Measurements from ENCODE around the gene CCDC78. TPM values are rescaled to one million over a fixed set of nuclear protein-coding genes. Genes with fewer than 3 reads are reported as not detected.

Gene CCDC78
- total RNA-seq, 1 experiment from 2014 or later = 20.2 TPM

DNA sequence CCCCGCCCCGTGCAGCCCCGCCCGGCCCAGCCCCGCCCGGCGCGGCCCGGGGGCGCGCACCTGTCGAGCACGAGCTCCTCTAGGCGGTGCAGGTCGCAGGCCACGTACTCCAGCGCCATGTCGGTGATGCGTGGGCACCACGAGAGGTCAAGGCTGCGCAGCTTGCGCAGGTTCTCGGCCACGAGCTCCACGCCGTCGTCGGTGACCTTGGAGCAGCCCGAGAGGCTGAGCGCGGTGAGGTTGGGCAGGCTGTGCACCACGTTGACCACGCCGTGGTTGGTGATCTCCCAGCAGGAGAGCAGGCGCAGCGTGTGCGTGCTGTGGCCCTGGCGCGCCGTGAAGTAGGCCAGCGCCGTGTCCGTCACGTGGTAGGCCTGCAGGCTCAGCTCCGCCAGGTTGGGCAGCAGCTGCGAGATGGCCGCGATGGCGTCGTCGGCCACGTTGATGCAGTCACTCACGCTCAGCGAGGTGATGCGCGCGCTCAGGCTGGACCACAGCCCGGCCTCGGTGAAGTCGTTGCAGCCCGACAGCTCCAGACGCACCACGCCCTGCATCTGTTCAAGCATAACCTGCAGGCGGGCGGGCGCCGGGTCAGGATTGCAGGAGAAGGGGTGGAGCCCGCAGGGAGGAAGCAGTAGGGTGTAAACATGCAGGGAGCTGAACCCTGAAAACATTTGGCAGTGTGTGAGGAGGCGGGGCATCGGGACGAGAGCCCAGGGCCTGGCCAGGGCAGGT is 30.7 kb downstream of the CCDC78 start (continued):
- TF ChIP-seq FOXP4 (CRISPR knock-in tag; IDR thresholded peaks at IDR 0.05) (peak; percentile 32; the same call in 1 of the 2 replicates), CDX4 (CRISPR knock-in tag; IDR thresholded peaks at IDR 0.05; ENCODE audit: borderline replicate concordance) (no peak), E2F4 (CRISPR knock-in tag; IDR thresholded peaks at IDR 0.05; ENCODE audit: borderline replicate concordance, low read depth) (peak; percentile 73; the same call in 1 of the 2 replicates), AFF4 (CRISPR knock-in tag; IDR thresholded peaks at IDR 0.05; ENCODE audit: borderline replicate concordance) (no peak), CREB1 (CRISPR knock-in tag; IDR thresholded peaks at IDR 0.05) (0 out of 2 replicates have a peak, but pooled peaks have one; percentile 36), GTF2I (CRISPR knock-in tag; conservative IDR thresholded peaks at IDR 0.05) (no peak), TCF7 (CRISPR knock-in tag; IDR thresholded peaks at IDR 0.05; ENCODE audit: low read depth) (peak; percentile 36; the same call in 1 of the 2 replicates), MAX (CRISPR knock-in tag; IDR thresholded peaks at IDR 0.05) (peak; percentile 95), KAT7 (CRISPR knock-in tag; IDR thresholded peaks at IDR 0.05; ENCODE audit: borderline replicate concordance) (no peak), CREM (CRISPR knock-in tag; IDR thresholded peaks at IDR 0.05) (no peak), CTCF (IDR thresholded peaks at IDR 0.05) (no peak), ZNF512 (CRISPR knock-in tag; IDR thresholded peaks at IDR 0.05; ENCODE audit: borderline replicate concordance) (no peak), OVOL2 (CRISPR knock-in tag; IDR thresholded peaks at IDR 0.05; ENCODE audit: borderline replicate concordance) (no peak), ELF4 (CRISPR knock-in tag; IDR thresholded peaks at IDR 0.05; ENCODE audit: low read depth) (no peak)
- TF ChIP-seq, protein P1, sequence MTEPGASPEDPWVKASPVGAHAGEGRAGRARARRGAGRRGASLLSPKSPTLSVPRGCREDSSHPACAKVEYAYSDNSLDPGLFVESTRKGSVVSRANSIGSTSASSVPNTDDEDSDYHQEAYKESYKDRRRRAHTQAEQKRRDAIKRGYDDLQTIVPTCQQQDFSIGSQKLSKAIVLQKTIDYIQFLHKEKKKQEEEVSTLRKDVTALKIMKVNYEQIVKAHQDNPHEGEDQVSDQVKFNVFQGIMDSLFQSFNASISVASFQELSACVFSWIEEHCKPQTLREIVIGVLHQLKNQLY (CRISPR knock-in tag; IDR thresholded peaks at IDR 0.05) = no peak
- TF ChIP-seq, protein P2, sequence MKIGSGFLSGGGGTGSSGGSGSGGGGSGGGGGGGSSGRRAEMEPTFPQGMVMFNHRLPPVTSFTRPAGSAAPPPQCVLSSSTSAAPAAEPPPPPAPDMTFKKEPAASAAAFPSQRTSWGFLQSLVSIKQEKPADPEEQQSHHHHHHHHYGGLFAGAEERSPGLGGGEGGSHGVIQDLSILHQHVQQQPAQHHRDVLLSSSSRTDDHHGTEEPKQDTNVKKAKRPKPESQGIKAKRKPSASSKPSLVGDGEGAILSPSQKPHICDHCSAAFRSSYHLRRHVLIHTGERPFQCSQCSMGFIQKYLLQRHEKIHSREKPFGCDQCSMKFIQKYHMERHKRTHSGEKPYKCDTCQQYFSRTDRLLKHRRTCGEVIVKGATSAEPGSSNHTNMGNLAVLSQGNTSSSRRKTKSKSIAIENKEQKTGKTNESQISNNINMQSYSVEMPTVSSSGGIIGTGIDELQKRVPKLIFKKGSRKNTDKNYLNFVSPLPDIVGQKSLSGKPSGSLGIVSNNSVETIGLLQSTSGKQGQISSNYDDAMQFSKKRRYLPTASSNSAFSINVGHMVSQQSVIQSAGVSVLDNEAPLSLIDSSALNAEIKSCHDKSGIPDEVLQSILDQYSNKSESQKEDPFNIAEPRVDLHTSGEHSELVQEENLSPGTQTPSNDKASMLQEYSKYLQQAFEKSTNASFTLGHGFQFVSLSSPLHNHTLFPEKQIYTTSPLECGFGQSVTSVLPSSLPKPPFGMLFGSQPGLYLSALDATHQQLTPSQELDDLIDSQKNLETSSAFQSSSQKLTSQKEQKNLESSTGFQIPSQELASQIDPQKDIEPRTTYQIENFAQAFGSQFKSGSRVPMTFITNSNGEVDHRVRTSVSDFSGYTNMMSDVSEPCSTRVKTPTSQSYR (CRISPR knock-in tag; IDR thresholded peaks at IDR 0.05) = no peak
- TF ChIP-seq, protein P3, sequence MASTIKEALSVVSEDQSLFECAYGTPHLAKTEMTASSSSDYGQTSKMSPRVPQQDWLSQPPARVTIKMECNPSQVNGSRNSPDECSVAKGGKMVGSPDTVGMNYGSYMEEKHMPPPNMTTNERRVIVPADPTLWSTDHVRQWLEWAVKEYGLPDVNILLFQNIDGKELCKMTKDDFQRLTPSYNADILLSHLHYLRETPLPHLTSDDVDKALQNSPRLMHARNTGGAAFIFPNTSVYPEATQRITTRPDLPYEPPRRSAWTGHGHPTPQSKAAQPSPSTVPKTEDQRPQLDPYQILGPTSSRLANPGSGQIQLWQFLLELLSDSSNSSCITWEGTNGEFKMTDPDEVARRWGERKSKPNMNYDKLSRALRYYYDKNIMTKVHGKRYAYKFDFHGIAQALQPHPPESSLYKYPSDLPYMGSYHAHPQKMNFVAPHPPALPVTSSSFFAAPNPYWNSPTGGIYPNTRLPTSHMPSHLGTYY (CRISPR knock-in tag; IDR thresholded peaks at IDR 0.05) = no peak
- TF ChIP-seq, protein P4, sequence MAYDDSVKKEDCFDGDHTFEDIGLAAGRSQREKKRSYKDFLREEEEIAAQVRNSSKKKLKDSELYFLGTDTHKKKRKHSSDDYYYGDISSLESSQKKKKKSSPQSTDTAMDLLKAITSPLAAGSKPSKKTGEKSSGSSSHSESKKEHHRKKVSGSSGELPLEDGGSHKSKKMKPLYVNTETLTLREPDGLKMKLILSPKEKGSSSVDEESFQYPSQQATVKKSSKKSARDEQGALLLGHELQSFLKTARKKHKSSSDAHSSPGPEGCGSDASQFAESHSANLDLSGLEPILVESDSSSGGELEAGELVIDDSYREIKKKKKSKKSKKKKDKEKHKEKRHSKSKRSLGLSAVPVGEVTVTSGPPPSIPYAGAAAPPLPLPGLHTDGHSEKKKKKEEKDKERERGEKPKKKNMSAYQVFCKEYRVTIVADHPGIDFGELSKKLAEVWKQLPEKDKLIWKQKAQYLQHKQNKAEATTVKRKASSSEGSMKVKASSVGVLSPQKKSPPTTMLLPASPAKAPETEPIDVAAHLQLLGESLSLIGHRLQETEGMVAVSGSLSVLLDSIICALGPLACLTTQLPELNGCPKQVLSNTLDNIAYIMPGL (CRISPR knock-in tag; IDR thresholded peaks at IDR 0.05) = no peak

Data from WTC11 (cell line).